HepG2 (cell line): ENCODE results near the gene MEI1. TPM values are rescaled to one million over a fixed set of nuclear protein-coding genes. Genes with fewer than 3 reads are reported as not detected.
A peak's percentile ranks its signal among the peaks of the same experiment; 100 is the strongest.
"Not testable (repeated sequence)": the region's sequence is repeated elsewhere in the genome, so short reads cannot be mapped to it uniquely, and the experiment has no call there.

ENCODE experiments used
- ATAC-seq: fragments of 200-7000 bp; cut with Tn5 transposase; 3 replicates; pipeline ENCODE4 v1.9.1; 2020; ENCODE audit warnings: mild to moderate bottlenecking, moderate library complexity
- BruUV-seq: library from RNA; stranded (reverse); fragments of 400-500 nt; replicated peaks from 2 replicates; lab custom pipeline; 2021; lab: Mats Ljungman, UMichigan
- CTCF ChIA-PET: fragments of 300-600 bp; formaldehyde crosslinking; extraction: SDS; loops from one replicate; lab custom pipeline; 2021; ENCODE audit warnings: low total read pairs, inconsistent platforms, low intra/inter-chr PET ratio; lab: Yijun Ruan, JAX
- POLR2A ChIA-PET: fragments of 350-600 bp; sonication (Branson Sonifier 250); formaldehyde crosslinking; loops from one replicate; lab custom pipeline; 2020; ENCODE audit warnings: antibody characterized with exemption, inconsistent platforms; lab: Yijun Ruan, JAX
- DNase-seq: peaks from one replicate; pipeline ENCODE4 v3.0.0-alpha.2; 2015; ENCODE audit warnings: low spot score
- FAIRE-seq: peaks from 3 replicates; lab custom pipeline; 2011; peaks lifted over from hg19 to GRCh38; lab: Jason Lieb, UNC
- H2AFZ ChIP-seq: one replicate; pipeline ENCODE4 v1.6.1; 2011; ENCODE audit warnings: low read length, inconsistent platforms
- H3K27ac ChIP-seq: fragments of 300-600 bp; 3 replicates; pipeline ENCODE4 v1.8.0; 2011; ENCODE audit warnings: mixed run types, mild to moderate bottlenecking, mixed read lengths, low read length, inconsistent platforms; ENCODE audit not compliant: insufficient read depth; ENCODE audit errors: extremely low read length
- H3K27me3 ChIP-seq, 2 experiments: fragments of 200-600 bp in 1 of 2; 2 replicates in 1 of 2; 3 replicates in 1 of 2; pipeline versions ENCODE4 v1.6.0 to v1.8.0; 2011; ENCODE audit warnings: low read length in 2 of 2, mild to moderate bottlenecking in 2 of 2, moderate library complexity in 2 of 2, inconsistent platforms in 1 of 2; ENCODE audit not compliant: insufficient read depth in 2 of 2, control insufficient read depth in 1 of 2
- H3K36me3 ChIP-seq, 2 experiments: fragments of 200-600 bp in 1 of 2; replicated peaks in 1 of 2; 2 replicates in 1 of 2; 3 replicates in 1 of 2; pipeline versions ENCODE4 v1.5.1 to v1.8.0; 2011; ENCODE audit warnings: low read length in 2 of 2, inconsistent platforms in 1 of 2; ENCODE audit not compliant: insufficient read depth in 2 of 2, control insufficient read depth in 1 of 2
- H3K4me1 ChIP-seq: 2 replicates; pipeline ENCODE4 v1.5.1; 2012; ENCODE audit warnings: low read length, inconsistent platforms; ENCODE audit not compliant: insufficient read depth
- H3K4me2 ChIP-seq: 2 replicates; pipeline ENCODE4 v1.6.0; 2011; ENCODE audit warnings: low read depth, low read length, inconsistent platforms
- H3K4me3 ChIP-seq, 3 experiments: fragments of 200-600 bp in 1 of 3; sonication (generic), shearing (Covaris generic) in 1 of 3; replicated peaks in 1 of 3; 2 replicates each; pipeline ENCODE4 v1.5.1; 2011 to 2016; ENCODE audit warnings: low read length in 3 of 3, inconsistent platforms in 2 of 3, low read depth in 2 of 3, mild to moderate bottlenecking in 2 of 3, control low read depth in 1 of 3, mixed read lengths in 1 of 3; ENCODE audit not compliant: insufficient read depth in 1 of 3
- H3K79me2 ChIP-seq: one replicate; pipeline ENCODE4 v1.6.1; 2011; ENCODE audit warnings: low read length, inconsistent platforms; ENCODE audit not compliant: insufficient read depth
- H3K9ac ChIP-seq: 2 replicates; pipeline ENCODE4 v1.6.0; 2011; ENCODE audit warnings: mild to moderate bottlenecking, low read depth, low read length, inconsistent platforms; ENCODE audit not compliant: insufficient read depth
- H3K9me3 ChIP-seq: 2 replicates; pipeline ENCODE4 v1.5.1; 2012; ENCODE audit warnings: mild to moderate bottlenecking, low read length
- H4K20me1 ChIP-seq: 2 replicates; pipeline ENCODE4 v1.6.0; 2011; ENCODE audit warnings: inconsistent platforms, mild to moderate bottlenecking, low read length, moderate library complexity; ENCODE audit not compliant: insufficient read depth
- YEATS2 ChIP-seq: sonication (generic); formaldehyde crosslinking; IDR thresholded peaks from 2 replicates; pipeline ENCODE4 v1.4.0; 2020; ENCODE audit warnings: missing genetic modification reagents, borderline replicate concordance
- ZBTB46 ChIP-seq: sonication (generic); formaldehyde crosslinking; IDR thresholded peaks from 2 replicates; pipeline ENCODE4 v1.4.0; 2020; ENCODE audit warnings: mild to moderate bottlenecking, missing genetic modification reagents, borderline replicate concordance
- ZMYM2 ChIP-seq: sonication (generic); formaldehyde crosslinking; IDR thresholded peaks from 2 replicates; pipeline ENCODE4 v1.8.0; 2022; ENCODE audit warnings: mild to moderate bottlenecking, missing genetic modification reagents
- ZNF441 ChIP-seq: sonication (generic); formaldehyde crosslinking; IDR thresholded peaks from 2 replicates; pipeline ENCODE4 v1.7.0; 2021; ENCODE audit warnings: missing genetic modification reagents, borderline replicate concordance
- ZNF460 ChIP-seq: sonication (generic); formaldehyde crosslinking; IDR thresholded peaks from 2 replicates; pipeline ENCODE4 v1.5.1; 2020; ENCODE audit warnings: missing genetic modification reagents, mild to moderate bottlenecking, borderline replicate concordance
- WGBS: methylation state at CpG from one replicate; pipeline ENCODE4 v1.1.6; 2017; ENCODE audit warnings: low lambda C conversion rate; 5-methylcytosine and 5-hydroxymethylcytosine counted together
- in situ Hi-C: cut with HindIII; loops from 2 replicates; pipeline ENCODE4 v1.10.0; 2017; ENCODE audit warnings: low pct_unique_long_range_greater_than_20kb; ENCODE audit not compliant: extremely low pct_ligation_motif_present
- intact Hi-C: fragments of 100-400 bp; cut with micrococcal nuclease; formaldehyde crosslinking; loops from one replicate; pipeline ENCODE4 v1.10.0; 2022; ENCODE audit not compliant: unreplicated experiment
- polyA plus RNA-seq, 8 experiments: library from polyadenylated mRNA; depleted of rRNA in 3 of 8; stranded (reverse) in 7 of 8; unstranded in 1 of 8; fragments of >200 nt; fragmentation: Illumina TruSeq in 4 of 8; extraction: Trizol in 4 of 8; gene quantifications; 2 replicates each; pipeline versions ENCODE4 v1.2.1 to v1.2.3, GENCODE V29; 2011 to 2016; ENCODE audit warnings: low read depth in 4 of 8, missing spikeins in 1 of 8, mixed read lengths in 1 of 8; ENCODE audit not compliant: insufficient read depth in 1 of 8
- total RNA-seq, 5 experiments: library from RNA; depleted of rRNA; stranded (reverse); fragments of >200 nt; fragmentation: Illumina TruSeq; extraction: Trizol; gene quantifications; 2 replicates each; pipeline ENCODE4 v1.2.3, GENCODE V29; 2016; ENCODE audit warnings: low read depth in 1 of 5

Gene MEI1
- total and polyA plus RNA-seq, 2 of the 13 experiments (the other 11 are each of a cell fraction or from before 2014, with no cell fraction given), result 0.75 to 1.9 TPM

GRCh38 chr22:41684194-41684593 is 15.1 kb upstream of the MEI1 start (continued):
- TF ChIP-seq ZBTB46 (CRISPR knock-in tag), result no peak
- TF ChIP-seq YEATS2 (CRISPR knock-in tag), result no peak

- FAIRE-seq, H3K27me3 ChIP-seq, DNase-seq, H2AFZ ChIP-seq, in situ Hi-C loops, ATAC-seq, H3K36me3 ChIP-seq, H4K20me1 ChIP-seq, intact Hi-C loops, H3K9me3 ChIP-seq, BruUV-seq, CTCF ChIA-PET: not testable (repeated sequence)
- peaks cover 37% of the 10 kb centered on the region for H3K4me1 ChIP-seq
- POLR2A ChIA-PET, result interaction anchor here (2.8 kb wide), 1 partner anchor 10 kb away, joined by 29 read pairs; no protein-coding TSS in a partner anchor
- TF ChIP-seq ZMYM2 (CRISPR knock-in tag), result peak; percentile 1; the same call in 1 of the 2 replicates
- peak; percentile 76 for TF ChIP-seq ZNF460 (CRISPR knock-in tag)
- TF ChIP-seq ZNF441 (CRISPR knock-in tag), result peak; percentile 24; the same call in 1 of the 2 replicates
- WGBS, result 63% methylated on average over 11 of the region's 11 CpGs
- peak overlapping the region; percentile 86 for H3K4me2 ChIP-seq
- H3K79me2 ChIP-seq, result peaks cover 64% of the 10 kb centered on the region
- H3K9ac ChIP-seq, result peak overlapping the region; percentile 90; the same call in 1 of the 2 replicates
- peak overlapping the region; percentile 93 for H3K27ac ChIP-seq
- H3K4me3 ChIP-seq, result peak overlapping the region; percentile 85 to 95 (median 94); a peak in 5 of 6 replicates
These were observed 12.4 kb upstream of the MEI1 start for GRCh38 chr22:41686890-41687289.
